Liver (tissue), 9 donors: Measurements from ENCODE around the gene PFKFB4. TPM values are rescaled to one million over a fixed set of nuclear protein-coding genes. Genes with fewer than 3 reads are reported as not detected.

ENCODE experiments used
- DNase-seq: peaks from one replicate; pipeline ENCODE4 v3.0.0-alpha.2; 2017; ENCODE audit warnings: low spot score
- H3K27ac ChIP-seq, 2 donors: one replicate each; pipeline ENCODE4 v1.7.0; 2013; ENCODE audit warnings: inconsistent platforms in 2 of 2, low read length in 2 of 2, control low read depth in 1 of 2, low read depth in 1 of 2, mild to moderate bottlenecking in 1 of 2
- H3K27me3 ChIP-seq, 4 donors: one replicate each; pipeline versions ENCODE4 v1.6.1 to v1.7.0; 2013; ENCODE audit warnings: low read length in 3 of 4, inconsistent platforms in 1 of 4, mild to moderate bottlenecking in 1 of 4, moderate library complexity in 1 of 4; ENCODE audit not compliant: control insufficient read depth in 4 of 4, insufficient read depth in 4 of 4
- H3K36me3 ChIP-seq, 4 donors: one replicate each; pipeline versions ENCODE4 v1.6.1 to v1.7.0; 2013; ENCODE audit warnings: low read length in 3 of 4, mild to moderate bottlenecking in 3 of 4, low read depth in 1 of 4, moderate library complexity in 1 of 4; ENCODE audit not compliant: control insufficient read depth in 4 of 4, insufficient read depth in 3 of 4
- H3K4me1 ChIP-seq, 4 donors: one replicate each; pipeline versions ENCODE4 v1.6.1 to v1.7.0; 2013; ENCODE audit warnings: low read length in 3 of 4, mild to moderate bottlenecking in 3 of 4, moderate library complexity in 1 of 4; ENCODE audit not compliant: control insufficient read depth in 4 of 4, insufficient read depth in 4 of 4
- H3K4me3 ChIP-seq, 3 donors: one replicate each; pipeline versions ENCODE4 v1.6.1 to v1.7.0; 2013; ENCODE audit warnings: low read length in 3 of 3, control low read depth in 1 of 3, low read depth in 1 of 3, mild to moderate bottlenecking in 1 of 3
- H3K9ac ChIP-seq, 2 donors: one replicate each; pipeline ENCODE4 v1.7.0; 2013; ENCODE audit warnings: low read length in 2 of 2, mild to moderate bottlenecking in 2 of 2, moderate library complexity in 2 of 2, control low read depth in 1 of 2, low read depth in 1 of 2
- H3K9me3 ChIP-seq, 4 donors: one replicate each; pipeline versions ENCODE4 v1.6.1 to v1.7.0; 2013; ENCODE audit warnings: low read length in 3 of 4; ENCODE audit not compliant: control insufficient read depth in 4 of 4
- ATF3 ChIP-seq: IDR thresholded peaks from 2 replicates; pipeline ENCODE4 v1.6.1; 2016; ENCODE audit warnings: antibody characterized with exemption
- EGR1 ChIP-seq, 2 donors: IDR thresholded peaks; 2 replicates each; pipeline ENCODE4 v1.6.1; 2016 to 2018; ENCODE audit warnings: antibody characterized with exemption in 2 of 2, low read depth in 2 of 2
- FOXA1 ChIP-seq: IDR thresholded peaks from 2 replicates; pipeline ENCODE4 v1.6.1; 2016; ENCODE audit warnings: antibody characterized with exemption
- FOXA2 ChIP-seq: IDR thresholded peaks from 2 replicates; pipeline ENCODE4 v1.6.1; 2016; ENCODE audit warnings: antibody characterized with exemption
- GABPA ChIP-seq, 2 donors: IDR thresholded peaks in 1 of 2; conservative IDR thresholded peaks in 1 of 2; 2 replicates each; pipeline ENCODE4 v1.6.1; 2016; ENCODE audit warnings: antibody characterized with exemption in 2 of 2, mild to moderate bottlenecking in 1 of 2, moderate library complexity in 1 of 2
- HNF4A ChIP-seq, 2 donors: conservative IDR thresholded peaks; 2 replicates each; pipeline ENCODE4 v1.6.1; 2016; ENCODE audit warnings: antibody characterized with exemption in 2 of 2, mild to moderate bottlenecking in 2 of 2
- HNF4G ChIP-seq: IDR thresholded peaks from 2 replicates; pipeline ENCODE4 v1.6.1; 2016; ENCODE audit warnings: antibody characterized with exemption
- JUND ChIP-seq, 2 donors: IDR thresholded peaks; 2 replicates each; pipeline ENCODE4 v1.6.1; 2016; ENCODE audit warnings: antibody characterized with exemption in 2 of 2
- MAX ChIP-seq: IDR thresholded peaks from 2 replicates; pipeline ENCODE4 v1.6.1; 2016; ENCODE audit warnings: antibody characterized with exemption
- NR2F2 ChIP-seq: IDR thresholded peaks from 2 replicates; pipeline ENCODE4 v1.6.1; 2016; ENCODE audit warnings: antibody characterized with exemption
- RAD21 ChIP-seq, 2 donors: IDR thresholded peaks; 2 replicates each; pipeline ENCODE4 v1.6.1; 2016; ENCODE audit warnings: antibody characterized with exemption in 2 of 2, mild to moderate bottlenecking in 2 of 2
- RXRA ChIP-seq, 2 donors: IDR thresholded peaks; 2 replicates each; pipeline ENCODE4 v1.6.1; 2017 to 2018; ENCODE audit warnings: antibody characterized with exemption in 2 of 2, mild to moderate bottlenecking in 1 of 2
- SP1 ChIP-seq: IDR thresholded peaks from 2 replicates; pipeline ENCODE4 v1.6.1; 2018; ENCODE audit warnings: antibody characterized with exemption, mild to moderate bottlenecking
- YY1 ChIP-seq: IDR thresholded peaks from 2 replicates; pipeline ENCODE4 v1.6.1; 2016; ENCODE audit warnings: antibody characterized with exemption, mild to moderate bottlenecking
- ZBTB33 ChIP-seq: IDR thresholded peaks from 2 replicates; pipeline ENCODE4 v1.6.1; 2016; ENCODE audit warnings: antibody characterized with exemption
- WGBS: extraction: QIAGEN DNeasy Blood & Tissue Kit; methylation state at CpG from one replicate; pipeline ENCODE4 v1.1.7; 2013; 5-methylcytosine and 5-hydroxymethylcytosine counted together
- polyA plus RNA-seq, 2 donors: library from polyadenylated mRNA; stranded (reverse) in 1 of 2; unstranded in 1 of 2; fragments of 200-250 nt in 1 of 2; fragments of >200 nt in 1 of 2; fragmentation: Nextera tagmentation in 1 of 2; extraction: Ambion mirVana in 1 of 2; gene quantifications; one replicate each; pipeline versions ENCODE4 v1.2.1 to v1.2.3, GENCODE V29; 2013 to 2015
- total RNA-seq, 2 donors: library from RNA; depleted of rRNA; stranded (reverse); fragments of >200 nt; gene quantifications; one replicate each; pipeline ENCODE4 v1.2.3, GENCODE V29; 2014
- TF ChIP-seq, protein P1 (sequence below): fragments of 150-350 bp; IDR thresholded peaks from 2 replicates; pipeline ENCODE4 v1.5.1; 2017; ENCODE audit warnings: improper control_type of control experiment, low read depth, low read length; ENCODE audit not compliant: missing input control
- TF ChIP-seq, protein P2 (sequence below): IDR thresholded peaks from 2 replicates; pipeline ENCODE4 v1.6.1; 2016; ENCODE audit warnings: antibody characterized with exemption, mild to moderate bottlenecking
- donor health status: healthy.
- donor health status: healthy.
- donor health status: healthy.
- donor health status: healthy.
- donor health status: healthy.

PFKFB4 gene
- total and polyA plus RNA-seq, 4 donors: 0.46 to 5.3 (median 1.7) TPM

DNA sequence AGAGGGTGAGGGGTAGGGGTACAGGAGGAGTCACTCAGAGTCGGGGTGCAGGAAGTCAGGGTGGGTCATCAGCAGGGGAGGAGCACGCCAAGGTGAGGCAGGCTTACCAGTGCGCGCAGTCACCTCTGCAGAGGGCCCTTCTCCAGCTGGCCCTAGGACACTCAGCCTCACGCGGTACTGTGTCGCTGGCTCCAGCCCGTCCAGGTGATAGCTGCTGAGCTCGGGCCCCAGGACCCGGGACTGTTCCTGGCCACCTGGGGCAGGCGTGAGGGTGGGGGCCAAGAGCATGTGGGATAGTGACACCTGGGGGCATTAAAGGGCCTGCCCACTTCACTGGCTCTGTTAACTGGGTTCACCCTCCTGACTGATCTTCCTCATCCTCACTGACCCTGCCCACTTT lies 31.1 kb upstream of the PFKFB4 start:
- H3K9me3 ChIP-seq: no peaks in the 10 kb centered on the region
- TF ChIP-seq RAD21 (IDR thresholded peaks at IDR 0.05) (no peak), ATF3 (no peak)
- no peak for DNase-seq
- no peaks in the 10 kb centered on the region for H3K4me1 ChIP-seq
- no peaks in the 10 kb centered on the region for H3K27me3 ChIP-seq
- no peak overlapping the region for H3K27ac ChIP-seq
- H3K9ac ChIP-seq: no peak overlapping the region
- H3K36me3 ChIP-seq: no peaks in the 10 kb centered on the region
- 81% methylated on average over 11 of the region's 11 CpGs for WGBS
- H3K4me3 ChIP-seq: no peak overlapping the region

GRCh38 chr3:48585411-48585810 lies 28.8 kb upstream of the PFKFB4 start:
- WGBS: 86% methylated on average over 8 of the region's 8 CpGs
- H3K27me3 ChIP-seq: no peaks in the 10 kb centered on the region
- DNase-seq: no peak
- no peak overlapping the region for H3K4me3 ChIP-seq
- H3K27ac ChIP-seq: no peak overlapping the region
- no peaks in the 10 kb centered on the region for H3K9me3 ChIP-seq
- peaks cover 0 to 3% (median 0%) of the 10 kb centered on the region in 4 donors for H3K4me1 ChIP-seq
- H3K36me3 ChIP-seq: no peaks in the 10 kb centered on the region
- no peak overlapping the region for H3K9ac ChIP-seq
- TF ChIP-seq RXRA (IDR thresholded peaks at IDR 0.05) (no peak), HNF4A (conservative IDR thresholded peaks at IDR 0.05) (no peak), SP1 (no peak), NR2F2 (no peak), FOXA1 (no peak), HNF4G (no peak), FOXA2 (no peak), GABPA (IDR thresholded peaks at IDR 0.05 in 1 of 2, conservative IDR thresholded peaks at IDR 0.05 in 1 of 2) (no peak), ATF3 (no peak), JUND (IDR thresholded peaks at IDR 0.05) (no peak), MAX (no peak), EGR1 (IDR thresholded peaks at IDR 0.05; ENCODE audit: low read depth in 2 of 2) (no peak), ZBTB33 (no peak), RAD21 (IDR thresholded peaks at IDR 0.05) (no peak), YY1 (no peak)
- TF ChIP-seq, protein P1, sequence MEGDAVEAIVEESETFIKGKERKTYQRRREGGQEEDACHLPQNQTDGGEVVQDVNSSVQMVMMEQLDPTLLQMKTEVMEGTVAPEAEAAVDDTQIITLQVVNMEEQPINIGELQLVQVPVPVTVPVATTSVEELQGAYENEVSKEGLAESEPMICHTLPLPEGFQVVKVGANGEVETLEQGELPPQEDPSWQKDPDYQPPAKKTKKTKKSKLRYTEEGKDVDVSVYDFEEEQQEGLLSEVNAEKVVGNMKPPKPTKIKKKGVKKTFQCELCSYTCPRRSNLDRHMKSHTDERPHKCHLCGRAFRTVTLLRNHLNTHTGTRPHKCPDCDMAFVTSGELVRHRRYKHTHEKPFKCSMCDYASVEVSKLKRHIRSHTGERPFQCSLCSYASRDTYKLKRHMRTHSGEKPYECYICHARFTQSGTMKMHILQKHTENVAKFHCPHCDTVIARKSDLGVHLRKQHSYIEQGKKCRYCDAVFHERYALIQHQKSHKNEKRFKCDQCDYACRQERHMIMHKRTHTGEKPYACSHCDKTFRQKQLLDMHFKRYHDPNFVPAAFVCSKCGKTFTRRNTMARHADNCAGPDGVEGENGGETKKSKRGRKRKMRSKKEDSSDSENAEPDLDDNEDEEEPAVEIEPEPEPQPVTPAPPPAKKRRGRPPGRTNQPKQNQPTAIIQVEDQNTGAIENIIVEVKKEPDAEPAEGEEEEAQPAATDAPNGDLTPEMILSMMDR: no peak
- TF ChIP-seq, protein P2, sequence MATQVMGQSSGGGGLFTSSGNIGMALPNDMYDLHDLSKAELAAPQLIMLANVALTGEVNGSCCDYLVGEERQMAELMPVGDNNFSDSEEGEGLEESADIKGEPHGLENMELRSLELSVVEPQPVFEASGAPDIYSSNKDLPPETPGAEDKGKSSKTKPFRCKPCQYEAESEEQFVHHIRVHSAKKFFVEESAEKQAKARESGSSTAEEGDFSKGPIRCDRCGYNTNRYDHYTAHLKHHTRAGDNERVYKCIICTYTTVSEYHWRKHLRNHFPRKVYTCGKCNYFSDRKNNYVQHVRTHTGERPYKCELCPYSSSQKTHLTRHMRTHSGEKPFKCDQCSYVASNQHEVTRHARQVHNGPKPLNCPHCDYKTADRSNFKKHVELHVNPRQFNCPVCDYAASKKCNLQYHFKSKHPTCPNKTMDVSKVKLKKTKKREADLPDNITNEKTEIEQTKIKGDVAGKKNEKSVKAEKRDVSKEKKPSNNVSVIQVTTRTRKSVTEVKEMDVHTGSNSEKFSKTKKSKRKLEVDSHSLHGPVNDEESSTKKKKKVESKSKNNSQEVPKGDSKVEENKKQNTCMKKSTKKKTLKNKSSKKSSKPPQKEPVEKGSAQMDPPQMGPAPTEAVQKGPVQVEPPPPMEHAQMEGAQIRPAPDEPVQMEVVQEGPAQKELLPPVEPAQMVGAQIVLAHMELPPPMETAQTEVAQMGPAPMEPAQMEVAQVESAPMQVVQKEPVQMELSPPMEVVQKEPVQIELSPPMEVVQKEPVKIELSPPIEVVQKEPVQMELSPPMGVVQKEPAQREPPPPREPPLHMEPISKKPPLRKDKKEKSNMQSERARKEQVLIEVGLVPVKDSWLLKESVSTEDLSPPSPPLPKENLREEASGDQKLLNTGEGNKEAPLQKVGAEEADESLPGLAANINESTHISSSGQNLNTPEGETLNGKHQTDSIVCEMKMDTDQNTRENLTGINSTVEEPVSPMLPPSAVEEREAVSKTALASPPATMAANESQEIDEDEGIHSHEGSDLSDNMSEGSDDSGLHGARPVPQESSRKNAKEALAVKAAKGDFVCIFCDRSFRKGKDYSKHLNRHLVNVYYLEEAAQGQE: no peak
